ELF-1 (cell line): Measurements from ENCODE around the gene YPEL2.

Experiments used
- DNase-seq: peaks from one replicate; pipeline ENCODE4 v3.0.0-alpha.2; 2016; ENCODE audit warnings: low read depth, low spot score

The YPEL2 gene

GRCh38 chr17:59356543-59357218 is 25.2 kb downstream of the YPEL2 start:
- DNase-seq = no peak

- DNase-seq = no peak
Observed at GRCh38 chr17:59357219-59357697, 25.8 kb downstream of the YPEL2 start.

DNA sequence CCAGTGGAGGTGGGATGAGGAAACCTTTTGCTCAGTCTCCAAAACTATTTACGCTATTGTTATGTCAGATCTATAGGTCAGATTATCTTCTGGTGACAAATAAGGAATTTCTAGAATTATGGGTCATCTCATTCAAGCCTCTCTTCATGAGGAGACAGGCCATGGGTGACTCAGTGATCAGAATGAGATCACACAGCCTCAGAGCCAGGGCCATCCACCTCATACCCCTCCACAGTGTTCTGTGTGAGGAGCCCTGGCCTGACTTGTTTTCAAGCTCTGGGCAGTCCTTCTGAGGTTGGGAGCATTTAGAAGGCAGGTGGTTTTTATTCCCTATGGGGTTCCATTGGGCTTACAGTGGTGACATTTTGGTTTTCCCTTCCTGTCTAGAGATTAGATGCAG is 26.5 kb downstream of the YPEL2 start:
- no peak for DNase-seq

DNA sequence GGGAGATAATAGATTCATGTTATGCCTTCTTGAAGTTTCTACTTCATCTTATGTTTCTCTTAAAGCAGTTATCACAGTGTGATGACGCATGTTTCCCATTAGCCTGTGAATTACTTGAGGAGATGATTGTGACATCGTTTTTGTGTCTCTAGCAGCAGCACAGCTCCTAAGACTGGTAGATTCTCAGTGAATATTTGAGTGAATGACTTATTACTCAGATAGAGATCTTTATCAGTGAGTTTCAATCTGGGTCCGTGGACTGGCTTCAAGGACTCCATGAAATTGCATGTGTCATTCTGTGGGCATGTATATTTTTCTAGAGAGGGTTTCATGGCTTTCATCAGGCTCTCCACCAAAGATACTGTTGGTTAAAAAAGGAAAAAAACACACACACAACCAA is 29.9 kb downstream of the YPEL2 start:
- DNase-seq = no peak

GRCh38 chr17:59361916-59362810 is 30.7 kb downstream of the YPEL2 start:
- DNase-seq = no peak

- DNase-seq = no peak
Observed at GRCh38 chr17:59362811-59363205, 31.4 kb downstream of the YPEL2 start.

DNA sequence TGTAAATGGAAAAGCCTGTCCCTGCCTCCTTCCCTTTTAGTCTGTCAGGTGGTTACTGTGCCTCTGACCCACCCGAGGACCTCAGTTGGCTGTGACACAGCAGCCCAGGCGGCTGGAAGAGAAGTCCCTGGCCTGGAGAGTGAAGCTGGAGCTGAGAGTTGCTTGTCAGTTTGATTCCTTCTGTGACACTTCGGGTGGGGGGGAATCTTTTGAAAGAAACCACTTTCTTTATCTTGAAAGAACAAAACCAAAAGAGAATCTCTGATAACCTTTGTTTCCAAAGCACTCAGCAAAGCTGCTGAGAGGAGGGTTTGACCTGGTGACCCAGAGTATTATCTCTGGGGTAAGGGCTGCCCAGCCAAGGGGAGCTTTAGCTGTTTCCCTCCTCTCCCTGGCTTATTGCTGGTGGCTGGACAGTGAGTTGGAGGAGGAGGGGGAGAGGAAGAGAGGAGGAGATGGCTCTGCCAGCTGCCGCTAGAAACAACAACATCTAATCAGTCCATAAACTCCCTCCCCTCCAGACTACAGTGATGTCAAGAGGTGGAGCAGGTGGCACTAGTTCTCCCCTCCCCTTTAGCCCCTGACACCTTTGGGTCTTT is 34.0 kb downstream of the YPEL2 start:
- peak; percentile 71 for DNase-seq

GRCh38 chr17:59366040-59366757 is 34.7 kb downstream of the YPEL2 start:
- peak; percentile 95 for DNase-seq

DNA sequence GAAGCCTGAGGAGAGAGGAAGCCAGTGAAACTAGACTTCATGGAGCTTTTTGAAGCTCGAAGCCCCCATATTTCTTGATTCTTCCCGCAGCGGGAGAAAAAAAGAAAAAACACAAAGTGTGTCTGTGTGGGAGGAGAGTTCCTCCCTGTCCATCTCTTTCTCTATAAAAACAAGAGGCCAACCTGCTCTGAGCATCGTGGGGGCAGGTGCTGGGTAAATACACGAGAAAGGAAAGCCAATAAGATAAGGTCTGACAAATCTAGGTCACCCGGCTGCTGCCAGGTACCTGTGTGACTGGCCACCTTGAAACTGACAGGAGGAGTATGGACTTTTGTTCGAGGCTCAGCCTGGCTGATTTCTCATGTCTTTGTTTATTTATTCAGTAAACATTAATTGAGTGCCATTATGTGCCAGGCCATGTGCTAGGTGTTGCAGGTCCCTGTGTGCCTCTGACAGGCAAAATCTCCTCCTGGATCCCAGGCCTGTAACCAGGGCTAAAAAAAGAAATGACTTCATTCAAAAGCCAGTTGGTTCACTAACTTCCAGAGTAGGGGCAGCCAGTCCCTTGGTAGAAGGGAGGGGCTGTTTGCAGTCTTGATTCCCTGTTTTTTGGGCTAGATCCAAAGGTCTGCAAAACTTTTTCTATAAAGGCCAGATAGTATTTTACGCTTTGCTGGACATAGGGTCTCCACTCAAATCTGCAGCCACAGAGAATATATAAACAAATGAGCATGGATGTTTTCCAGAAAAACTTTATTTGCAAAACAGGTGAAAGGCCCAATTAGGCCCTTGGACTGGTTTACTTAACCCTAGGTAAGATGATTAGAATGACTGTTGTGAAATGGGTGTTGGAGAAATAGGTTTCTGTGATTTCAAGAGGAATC is 35.6 kb downstream of the YPEL2 start:
- peak; percentile 71 for DNase-seq

DNA sequence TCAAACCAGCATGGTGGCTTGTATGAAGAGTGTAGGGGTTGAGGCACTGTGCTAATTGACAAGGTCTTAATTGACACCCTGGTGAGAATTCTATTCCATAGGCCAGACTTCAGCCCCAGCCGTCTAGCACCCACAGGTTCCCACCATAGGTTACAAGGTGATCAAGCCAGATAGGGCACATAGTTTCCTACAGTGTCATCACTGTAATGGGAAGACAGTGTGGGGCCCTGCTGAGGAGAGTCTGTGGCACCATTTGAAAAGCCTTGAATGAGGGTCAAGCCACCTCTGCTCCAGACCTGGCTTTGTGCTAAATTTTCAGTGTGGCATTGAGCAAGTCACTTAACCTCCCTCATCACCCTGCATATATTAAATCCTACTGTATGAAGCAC is 36.2 kb downstream of the YPEL2 start:
- DNase-seq = peak; percentile 53

GRCh38 chr17:59368218-59368857 is 36.9 kb downstream of the YPEL2 start:
- DNase-seq = no peak

GRCh38 chr17:59369031-59369975 is 37.8 kb downstream of the YPEL2 start:
- no peak for DNase-seq

DNA sequence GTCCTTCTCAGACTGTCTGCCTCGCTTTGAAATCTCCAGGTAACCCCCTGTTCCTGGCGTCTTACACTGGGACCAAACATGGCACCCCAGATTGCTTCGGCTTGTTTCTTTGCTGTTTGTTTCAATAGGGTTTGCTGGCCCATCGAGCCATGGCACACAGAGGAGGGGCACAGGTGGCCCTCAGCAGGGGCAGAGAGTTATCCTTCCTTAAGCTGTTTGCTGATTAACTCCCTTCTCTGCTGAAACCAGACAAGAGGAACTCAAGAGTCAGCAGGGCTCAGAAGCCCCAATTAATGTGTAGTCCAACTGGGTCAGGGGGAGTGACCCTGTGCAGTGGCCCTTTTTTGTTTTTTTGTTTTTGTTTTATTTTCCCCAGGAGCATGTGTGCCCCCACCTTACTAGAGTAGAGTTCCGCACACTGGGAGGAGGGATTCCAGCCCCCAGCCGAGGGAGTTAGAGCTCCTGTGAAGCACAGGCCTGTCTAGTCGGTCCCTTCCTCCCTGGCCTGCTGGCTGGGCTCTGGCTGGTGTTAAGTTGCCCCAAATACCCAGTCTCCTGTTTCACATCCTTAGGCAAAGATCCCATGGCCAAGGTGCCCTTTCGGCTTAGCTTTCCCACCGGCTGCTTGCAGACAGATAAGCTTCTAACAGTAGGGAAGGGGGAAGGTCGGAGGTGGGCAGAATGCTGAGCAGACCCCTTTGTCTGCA is 39.3 kb downstream of the YPEL2 start:
- peak; percentile 25 for DNase-seq

- DNase-seq = peak; percentile 22
Observed at GRCh38 chr17:59371416-59372100, 40.1 kb downstream of the YPEL2 start.

- no peak for DNase-seq
Observed at GRCh38 chr17:59372138-59372751, 40.8 kb downstream of the YPEL2 start.

DNA sequence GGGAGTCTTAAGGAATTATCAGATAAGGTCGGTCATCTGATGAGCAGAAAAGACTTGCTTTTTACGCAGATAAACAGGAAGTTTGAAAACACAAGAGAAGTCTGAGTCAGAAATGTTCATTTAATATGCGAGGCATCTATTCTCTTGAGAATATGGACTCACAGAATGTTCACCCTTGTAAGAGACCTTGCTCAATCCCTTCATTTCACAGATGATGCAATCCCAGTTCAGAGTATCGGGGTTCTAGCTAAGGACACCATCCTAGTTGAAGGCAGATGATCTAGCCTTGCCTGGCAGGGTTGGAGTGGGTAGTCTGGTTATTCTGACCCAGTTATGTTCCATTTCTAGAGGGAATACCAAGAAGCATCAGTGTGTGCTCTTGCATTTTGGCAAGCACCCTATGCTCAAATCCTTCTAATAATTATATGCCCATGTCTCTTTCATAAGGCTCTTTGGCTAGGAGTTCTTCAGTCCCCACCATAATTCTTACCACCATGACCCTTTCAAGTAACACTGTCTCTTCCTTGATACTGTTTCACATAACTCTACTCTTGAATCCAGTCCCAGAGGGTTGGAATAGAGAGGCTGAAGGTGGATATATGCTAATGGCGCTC is 42.5 kb downstream of the YPEL2 start:
- DNase-seq = no peak

- no peak for DNase-seq
Observed at GRCh38 chr17:59374612-59375011, 43.2 kb downstream of the YPEL2 start.
